H1 (cell line): ENCODE measurements around the gene HSF5.

Experiments used
- BCL11A ChIP-seq, 2 experiments: IDR thresholded peaks; one replicate each; pipeline ENCODE4 v1.6.1; 2011; ENCODE audit warnings: low read depth in 2 of 2, low read length in 2 of 2, mild to moderate bottlenecking in 2 of 2
- CTCF ChIP-seq, 3 experiments: IDR thresholded peaks; 1 replicate in 2 of 3; 2 replicates in 1 of 3; pipeline versions ENCODE4 v1.5.1 to v1.6.1; 2011; ENCODE audit warnings: low read length in 3 of 3, mild to moderate bottlenecking in 3 of 3, inconsistent platforms in 2 of 3, low read depth in 1 of 3, moderate library complexity in 1 of 3; ENCODE audit not compliant: insufficient read depth in 1 of 3; ENCODE audit errors: control extremely low read depth in 1 of 3
- EZH2 ChIP-seq: fragments of 200-600 bp; sonication (generic); IDR thresholded peaks from 2 replicates; pipeline ENCODE4 v1.7.1; 2012; ENCODE audit warnings: low read depth, mild to moderate bottlenecking, moderate library complexity, low read length, inconsistent platforms; ENCODE audit not compliant: severe bottlenecking
- POLR2A ChIP-seq, 2 experiments: IDR thresholded peaks; 1 replicate in 1 of 2; 2 replicates in 1 of 2; pipeline ENCODE4 v1.6.1; 2011; ENCODE audit warnings: low read depth in 2 of 2, low read length in 2 of 2, mild to moderate bottlenecking in 2 of 2; ENCODE audit errors: control extremely low read depth in 1 of 2
- SUZ12 ChIP-seq: fragments of 200-600 bp; sonication (generic); IDR thresholded peaks from 2 replicates; pipeline ENCODE4 v1.6.1; 2012; ENCODE audit warnings: mild to moderate bottlenecking, inconsistent platforms, low read length, moderate library complexity, mixed read lengths

DNA sequence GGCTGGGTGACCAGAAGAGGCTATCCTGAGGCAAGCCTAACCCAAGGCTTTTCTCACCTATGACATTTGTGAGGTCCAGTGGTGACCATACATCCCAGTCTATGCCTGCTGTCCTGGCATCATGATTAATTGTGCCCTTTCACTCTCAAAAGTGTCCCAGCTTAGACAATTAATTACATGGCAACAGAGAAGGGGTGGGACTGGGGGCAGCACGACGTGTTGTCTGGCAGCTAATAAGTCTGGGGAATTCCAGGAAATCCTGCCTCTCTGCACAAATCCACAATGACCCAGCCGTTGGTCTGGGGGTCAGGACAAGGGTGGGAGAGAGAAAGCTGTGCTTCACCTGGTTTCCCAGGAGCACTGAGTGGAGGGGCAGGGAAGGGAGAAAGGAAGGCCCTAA is 40.2 kb upstream of the HSF5 start:
- TF ChIP-seq CTCF (IDR thresholded peaks at IDR 0.05; ENCODE audit: control extremely low read depth in 1 of 3, insufficient read depth in 1 of 3, low read depth in 1 of 3, low read length in 3 of 3), result no peak
- TF ChIP-seq BCL11A (IDR thresholded peaks at IDR 0.05; ENCODE audit: low read depth in 2 of 2, low read length in 2 of 2), result no peak
- no peak for TF ChIP-seq POLR2A (IDR thresholded peaks at IDR 0.05; ENCODE audit: control extremely low read depth in 1 of 2, low read depth in 2 of 2, low read length in 2 of 2)
- TF ChIP-seq SUZ12, result no peak
- TF ChIP-seq EZH2, result no peak
